Neural crest cell (in vitro differentiated cells): ENCODE results near the gene PIGQ. TPM values are rescaled to one million over a fixed set of nuclear protein-coding genes. Genes with fewer than 3 reads are reported as not detected.

Experiments
- DNase-seq: peaks from one replicate; pipeline ENCODE4 v3.0.0; 2021; ENCODE audit warnings: low read depth, mixed read lengths, low spot score
- H3K27ac Mint-ChIP-seq: one replicate; pipeline ENCODE4 v1.8.0; 2021; ENCODE audit warnings: mild to moderate bottlenecking, mixed read lengths; ENCODE audit not compliant: unreplicated experiment
- H3K27me3 Mint-ChIP-seq: 2 replicates; pipeline ENCODE4 v1.8.0; 2021; ENCODE audit warnings: low read depth, mild to moderate bottlenecking, mixed read lengths
- H3K36me3 Mint-ChIP-seq: 2 replicates; pipeline ENCODE4 v1.8.0; 2021; ENCODE audit warnings: low read depth, mild to moderate bottlenecking, mixed read lengths
- H3K4me1 Mint-ChIP-seq: 2 replicates; pipeline ENCODE4 v1.8.0; 2021; ENCODE audit warnings: mixed read lengths
- H3K4me3 Mint-ChIP-seq: one replicate; pipeline ENCODE4 v1.8.0; 2021; ENCODE audit warnings: mild to moderate bottlenecking, mixed read lengths
- H3K9me3 Mint-ChIP-seq: 2 replicates; pipeline ENCODE4 v1.8.0; 2021; ENCODE audit warnings: mixed read lengths
- CTCF ChIP-seq: fragments of 200-600 bp; sonication (generic); conservative IDR thresholded peaks from 2 replicates; pipeline ENCODE4 v1.5.0; 2021; ENCODE audit warnings: antibody characterized with exemption, mild to moderate bottlenecking
- total RNA-seq: library from RNA; stranded (reverse); gene quantifications from 2 replicates; pipeline ENCODE4 v1.2.1, GENCODE V29; 2021

The PIGQ gene
- total RNA-seq, 1 donor from 2014 or later: 91.7 TPM

GRCh38 chr16:558298-559020 is 11.3 kb upstream of the PIGQ start:
- Mint-ChIP-seq H3K27me3 (peaks cover 43% of the 10 kb centered on the region), H3K27ac (no peak overlapping the region), H3K36me3 (no peaks in the 10 kb centered on the region), H3K9me3 (no peaks in the 10 kb centered on the region), H3K4me3 (peak overlapping the region; percentile 23), H3K4me1 (peaks cover 10% of the 10 kb centered on the region)
- no peak for TF ChIP-seq CTCF
- DNase-seq: no peak

GRCh38 chr16:559021-559380 is 10.8 kb upstream of the PIGQ start:
- no peak for DNase-seq
- Mint-ChIP-seq H3K27ac (no peak overlapping the region), H3K9me3 (no peaks in the 10 kb centered on the region), H3K27me3 (peaks cover 43% of the 10 kb centered on the region), H3K4me1 (peaks cover 10% of the 10 kb centered on the region), H3K4me3 (no peak overlapping the region), H3K36me3 (no peaks in the 10 kb centered on the region)
- TF ChIP-seq CTCF: no peak

GRCh38 chr16:559411-560203 is 10.2 kb upstream of the PIGQ start:
- peaks cover 5% of the 10 kb centered on the region for H3K4me1 Mint-ChIP-seq
- H3K27ac Mint-ChIP-seq: no peak overlapping the region
- no peak for TF ChIP-seq CTCF
- DNase-seq: no peak
- peaks cover 43% of the 10 kb centered on the region for H3K27me3 Mint-ChIP-seq
- H3K9me3 Mint-ChIP-seq: no peaks in the 10 kb centered on the region
- no peak overlapping the region for H3K4me3 Mint-ChIP-seq
- no peaks in the 10 kb centered on the region for H3K36me3 Mint-ChIP-seq

- H3K4me3 Mint-ChIP-seq: no peak within 1 kb of the TSS
Observed at GRCh38 chr16:560204-560700, 9.5 kb upstream of the PIGQ start, which contains the start of gene PRR35. PRR35 (plus strand) TSS chr16:560394; CDS start chr16:563295, 2,901 bp downstream.

More at GRCh38 chr16:560204-560700, 9.5 kb upstream of the PIGQ start, which contains the start of gene PRR35:
- Mint-ChIP-seq H3K27ac (no peak within 1 kb of the TSS), H3K36me3 (no peaks in the 10 kb centered on the region), H3K4me1 (peaks cover 4% of the 10 kb centered on the region), H3K9me3 (no peaks in the 10 kb centered on the region), H3K27me3 (peaks cover 43% of the 10 kb centered on the region)
- no peak for TF ChIP-seq CTCF
- DNase-seq: no peak
